Retinal pigment epithelial cell (primary cell): Measurements from ENCODE around the gene BAMBI.

Source experiments
- DNase-seq: peaks from one replicate; pipeline ENCODE4 v3.0.0-alpha.2; 2010; ENCODE audit warnings: low read depth
- H3K4me3 ChIP-seq: 2 replicates; pipeline ENCODE4 v1.5.1; 2011; ENCODE audit warnings: mild to moderate bottlenecking, low read length, control low read depth, moderate library complexity
- CTCF ChIP-seq: conservative IDR thresholded peaks from 2 replicates; pipeline ENCODE4 v1.5.1; 2011; ENCODE audit warnings: low read depth, low read length, control low read depth, inconsistent platforms

Gene BAMBI

GRCh38 chr10:28681928-28682750, 4.8 kb downstream of the BAMBI start:
- no peak for TF ChIP-seq CTCF
- peak overlapping the region; percentile 75 for H3K4me3 ChIP-seq

GRCh38 chr10:28684157-28684985, 7.0 kb downstream of the BAMBI start:
- no peak for DNase-seq
- no peak for TF ChIP-seq CTCF
- no peak overlapping the region for H3K4me3 ChIP-seq

More at GRCh38 chr10:28681928-28682750, 4.8 kb downstream of the BAMBI start:
- no peak for DNase-seq

GRCh38 chr10:28684986-28685580, 7.8 kb downstream of the BAMBI start:
- no peak for DNase-seq
- no peak overlapping the region for H3K4me3 ChIP-seq
- no peak for TF ChIP-seq CTCF

- no peak overlapping the region for H3K4me3 ChIP-seq
- no peak for TF ChIP-seq CTCF
- DNase-seq: no peak
Observed at GRCh38 chr10:28685717-28686116, 8.4 kb downstream of the BAMBI start.

- peak; percentile 19 for TF ChIP-seq CTCF
- H3K4me3 ChIP-seq: no peak overlapping the region
- no peak for DNase-seq
Observed at GRCh38 chr10:28686835-28687682, 9.7 kb downstream of the BAMBI start.

- H3K4me3 ChIP-seq: no peak overlapping the region
- no peak for DNase-seq
- no peak for TF ChIP-seq CTCF
Observed at GRCh38 chr10:28687683-28688001, 10.3 kb downstream of the BAMBI start.
